ENCODE data around the gene FAM3A.
A peak's percentile ranks its signal among the peaks of the same experiment; 100 is the strongest.
"Not testable (repeated sequence)": the region's sequence is repeated elsewhere in the genome, so short reads cannot be mapped to it uniquely, and the experiment has no call there.

Gene FAM3A, protein sequence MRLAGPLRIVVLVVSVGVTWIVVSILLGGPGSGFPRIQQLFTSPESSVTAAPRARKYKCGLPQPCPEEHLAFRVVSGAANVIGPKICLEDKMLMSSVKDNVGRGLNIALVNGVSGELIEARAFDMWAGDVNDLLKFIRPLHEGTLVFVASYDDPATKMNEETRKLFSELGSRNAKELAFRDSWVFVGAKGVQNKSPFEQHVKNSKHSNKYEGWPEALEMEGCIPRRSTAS

DNA sequence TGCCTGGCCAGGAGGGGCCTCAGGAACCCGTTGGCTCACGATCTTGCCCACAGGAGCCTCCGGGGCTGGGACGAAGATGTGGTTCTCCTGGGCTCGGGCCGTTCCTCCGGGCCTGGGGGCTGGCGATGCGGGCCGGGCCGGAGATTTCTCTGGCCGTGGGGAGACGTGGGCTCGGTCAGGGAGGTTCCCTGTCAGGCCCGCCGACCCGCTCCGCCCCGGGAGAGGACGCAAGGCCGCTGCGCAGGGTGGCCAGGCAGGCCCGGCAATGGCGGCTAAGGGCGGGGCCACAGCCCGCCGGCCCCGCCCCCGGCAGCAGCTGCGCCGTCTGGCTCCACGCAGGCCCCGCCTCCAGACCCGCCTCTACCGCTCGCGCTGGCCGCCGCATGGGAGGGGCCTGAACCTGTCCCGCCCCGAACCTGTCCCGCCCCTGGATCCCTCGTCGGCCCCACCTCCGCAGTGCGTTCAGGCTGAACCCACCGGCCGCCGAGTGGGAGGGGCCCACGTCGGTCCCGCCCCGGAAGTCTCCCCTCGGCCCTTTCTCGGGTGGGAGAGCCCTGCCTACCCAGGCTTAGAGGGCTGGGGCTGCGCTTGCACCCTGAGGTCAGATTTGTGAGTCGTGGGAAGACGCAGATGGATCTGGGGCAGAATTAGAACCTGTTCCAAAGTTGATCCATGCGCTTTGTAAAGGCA is at the start of gene FAM3A:
FAM3A (minus strand) TSS at position 267 of the 690 bp plus-strand sequence. CDS start 460 bp downstream, outside the sequence.
- TF ChIP-seq, protein P1, sequence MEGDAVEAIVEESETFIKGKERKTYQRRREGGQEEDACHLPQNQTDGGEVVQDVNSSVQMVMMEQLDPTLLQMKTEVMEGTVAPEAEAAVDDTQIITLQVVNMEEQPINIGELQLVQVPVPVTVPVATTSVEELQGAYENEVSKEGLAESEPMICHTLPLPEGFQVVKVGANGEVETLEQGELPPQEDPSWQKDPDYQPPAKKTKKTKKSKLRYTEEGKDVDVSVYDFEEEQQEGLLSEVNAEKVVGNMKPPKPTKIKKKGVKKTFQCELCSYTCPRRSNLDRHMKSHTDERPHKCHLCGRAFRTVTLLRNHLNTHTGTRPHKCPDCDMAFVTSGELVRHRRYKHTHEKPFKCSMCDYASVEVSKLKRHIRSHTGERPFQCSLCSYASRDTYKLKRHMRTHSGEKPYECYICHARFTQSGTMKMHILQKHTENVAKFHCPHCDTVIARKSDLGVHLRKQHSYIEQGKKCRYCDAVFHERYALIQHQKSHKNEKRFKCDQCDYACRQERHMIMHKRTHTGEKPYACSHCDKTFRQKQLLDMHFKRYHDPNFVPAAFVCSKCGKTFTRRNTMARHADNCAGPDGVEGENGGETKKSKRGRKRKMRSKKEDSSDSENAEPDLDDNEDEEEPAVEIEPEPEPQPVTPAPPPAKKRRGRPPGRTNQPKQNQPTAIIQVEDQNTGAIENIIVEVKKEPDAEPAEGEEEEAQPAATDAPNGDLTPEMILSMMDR (IDR thresholded peaks at IDR 0.05; ENCODE audit: low read depth, low read length): no peak

DNA sequence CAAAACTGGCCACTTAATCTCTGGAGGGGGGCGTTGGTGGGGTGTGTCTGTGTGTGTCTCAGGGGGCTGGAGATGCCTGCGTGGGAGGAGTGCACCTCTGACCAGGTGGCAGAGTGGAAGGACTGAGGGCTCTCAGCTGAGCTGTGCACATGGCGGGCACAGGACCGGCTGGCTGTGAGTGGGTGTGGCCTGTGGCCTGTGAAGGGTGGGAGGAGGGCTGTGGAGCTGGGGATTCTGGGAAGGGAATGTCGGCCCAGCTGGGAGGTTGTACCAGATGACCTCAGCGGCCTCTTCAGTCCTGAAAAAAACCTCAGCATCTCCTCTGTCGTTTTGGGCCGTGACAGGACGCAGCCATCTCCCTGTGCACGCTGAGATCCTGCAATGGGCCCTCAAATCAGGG is 46.3 kb upstream of the FAM3A start:
- not testable (repeated sequence) for H3K4me3 ChIP-seq (replicated peaks in 1 of 2; ENCODE audit: low read depth in 2 of 2, low read length in 2 of 2); DNase-seq (ENCODE audit: low read depth in 2 of 2)

More for the DNA sequence above, at the start of gene FAM3A:
- H3K4me3 ChIP-seq (replicated peaks in 1 of 2; ENCODE audit: low read depth in 2 of 2, low read length in 2 of 2): peak within 1 kb of the TSS; percentile 60 to 66
- peak; percentile 86 to 94 for DNase-seq (ENCODE audit: low read depth in 2 of 2)

DNA sequence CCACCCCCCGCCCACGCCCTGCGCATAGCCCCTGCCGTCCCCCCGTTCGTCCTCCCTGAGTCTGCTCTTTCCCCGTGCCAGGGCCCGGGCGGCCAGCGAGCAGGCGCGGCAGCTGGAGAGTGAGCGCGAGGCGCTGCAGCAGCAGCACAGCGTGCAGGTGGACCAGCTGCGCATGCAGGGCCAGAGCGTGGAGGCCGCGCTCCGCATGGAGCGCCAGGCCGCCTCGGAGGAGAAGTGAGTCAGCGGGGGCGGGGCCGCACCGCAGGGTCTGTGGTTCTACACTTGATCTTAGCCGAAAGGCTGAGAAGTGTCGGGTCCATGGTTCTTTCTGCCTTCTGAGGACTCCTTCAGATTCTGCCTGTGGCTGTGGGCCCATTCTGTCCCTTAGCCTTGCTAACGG is 44.3 kb upstream of the FAM3A start:
- not testable (repeated sequence) for H3K4me3 ChIP-seq (replicated peaks in 1 of 2; ENCODE audit: low read depth in 2 of 2, low read length in 2 of 2); DNase-seq (ENCODE audit: low read depth in 2 of 2)

DNA sequence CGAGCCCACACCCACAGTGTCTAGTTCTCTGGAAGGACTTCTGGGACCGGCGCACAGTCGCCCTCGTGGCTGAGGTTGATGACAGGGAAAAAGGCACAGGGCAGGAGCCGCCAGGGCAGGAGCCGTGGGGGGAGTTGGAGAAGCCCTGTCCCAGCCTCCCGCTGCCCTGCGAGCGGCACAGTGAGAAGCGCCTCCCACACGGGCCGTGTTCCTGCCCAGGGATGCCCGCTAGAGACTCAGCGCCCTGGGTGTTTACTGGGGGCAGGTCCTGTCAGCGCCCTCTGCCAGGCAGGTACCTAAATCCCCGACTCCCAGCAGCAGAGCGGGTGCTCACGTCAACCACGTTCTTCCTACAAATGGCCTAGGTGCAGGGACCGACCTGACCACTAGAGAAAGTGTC is 42.9 kb upstream of the FAM3A start:
- H3K4me3 ChIP-seq (replicated peaks in 1 of 2; ENCODE audit: low read depth in 2 of 2, low read length in 2 of 2); DNase-seq (ENCODE audit: low read depth in 2 of 2): not testable (repeated sequence)

DNA sequence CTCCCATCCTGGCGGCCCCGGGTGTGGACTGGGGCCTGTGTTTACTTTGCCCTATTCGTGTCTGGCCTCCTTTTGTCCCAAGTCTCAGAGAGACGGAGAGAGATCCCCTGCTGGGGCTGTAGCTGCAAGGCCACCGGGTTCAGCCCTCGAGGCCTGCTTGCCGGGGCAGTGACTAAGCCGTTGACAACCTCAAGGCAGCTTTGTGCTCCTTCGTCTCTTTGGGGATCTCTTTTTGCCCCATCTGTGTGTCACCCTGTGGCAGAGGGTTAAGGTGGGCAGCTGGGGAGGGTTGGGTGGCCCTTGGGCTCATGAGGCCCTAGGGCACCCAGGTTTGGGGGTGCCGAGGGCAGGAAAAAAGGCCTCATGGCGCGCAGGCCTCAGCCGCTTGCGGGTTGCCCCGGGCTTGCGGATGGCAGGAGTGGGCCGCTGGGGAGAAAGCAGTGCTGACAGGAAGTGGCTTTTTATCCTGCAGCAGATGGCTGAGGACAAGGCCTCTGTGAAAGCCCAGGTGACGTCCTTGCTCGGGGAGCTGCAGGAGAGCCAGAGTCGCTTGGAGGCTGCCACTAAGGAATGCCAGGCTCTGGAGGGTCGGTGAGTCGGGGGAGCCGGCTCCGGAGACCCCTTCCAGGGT is 42.1 kb upstream of the FAM3A start:
- not testable (repeated sequence) for H3K4me3 ChIP-seq (replicated peaks in 1 of 2; ENCODE audit: low read depth in 2 of 2, low read length in 2 of 2); DNase-seq (ENCODE audit: low read depth in 2 of 2)

DNA sequence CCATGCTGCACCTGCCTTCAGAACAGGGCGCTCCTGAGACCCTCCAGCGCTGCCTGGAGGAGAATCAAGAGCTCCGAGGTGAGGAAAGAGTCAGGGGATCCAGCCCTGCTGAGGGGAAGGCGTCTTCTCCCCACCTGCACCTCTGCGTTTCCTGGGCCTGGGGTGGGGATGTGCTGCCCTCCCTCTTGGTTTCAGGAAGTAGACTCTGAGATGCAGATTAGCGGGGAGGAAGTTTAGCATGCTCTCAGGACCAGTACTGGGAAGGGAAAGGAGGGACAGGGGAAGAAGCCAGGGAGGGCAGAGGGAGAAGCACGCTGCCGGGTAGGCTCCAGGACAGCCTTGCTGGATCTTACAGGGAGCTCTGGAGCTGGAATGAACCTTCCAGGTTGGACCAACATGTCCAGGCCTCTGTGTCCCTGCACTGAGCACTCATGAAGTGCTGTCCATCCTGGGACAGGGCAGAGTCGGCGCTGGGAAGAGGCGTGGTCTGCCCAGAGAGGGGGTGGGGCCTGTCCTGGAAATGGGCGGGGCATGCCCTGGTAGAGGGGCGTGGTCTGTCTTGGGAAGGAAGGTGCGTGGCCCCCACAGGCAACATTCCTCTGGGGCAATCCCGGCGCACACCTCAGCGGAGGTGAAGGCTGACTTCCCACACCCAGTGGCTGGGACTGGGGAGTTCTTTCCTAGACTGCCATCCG is 36.2 kb upstream of the FAM3A start:
- DNase-seq (ENCODE audit: low read depth in 2 of 2); H3K4me3 ChIP-seq (replicated peaks in 1 of 2; ENCODE audit: low read depth in 2 of 2, low read length in 2 of 2): not testable (repeated sequence)

DNA sequence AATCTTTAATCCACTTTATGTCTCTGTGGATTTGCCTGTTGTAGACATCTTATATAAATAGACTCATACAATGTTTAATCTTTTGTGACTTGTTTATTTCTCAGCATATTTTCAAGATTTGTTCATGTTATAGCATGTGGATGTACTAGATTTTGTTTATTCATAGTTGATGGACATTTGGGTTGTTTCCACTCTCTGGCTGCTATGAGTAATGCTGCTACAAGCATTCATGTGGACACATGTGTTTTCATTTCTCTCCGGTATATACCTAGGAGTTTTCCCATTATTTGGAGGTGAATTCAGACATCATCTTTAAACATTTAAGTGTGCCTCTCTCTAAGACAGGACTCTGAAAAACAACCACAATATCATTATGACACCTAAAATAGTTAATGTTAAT is 33.7 kb upstream of the FAM3A start:
- TF ChIP-seq, protein P1 (IDR thresholded peaks at IDR 0.05; ENCODE audit: low read depth, low read length): no peak
- H3K4me3 ChIP-seq (replicated peaks in 1 of 2; ENCODE audit: low read depth in 2 of 2, low read length in 2 of 2): no peak overlapping the region
- DNase-seq (ENCODE audit: low read depth in 2 of 2): no peak

DNA sequence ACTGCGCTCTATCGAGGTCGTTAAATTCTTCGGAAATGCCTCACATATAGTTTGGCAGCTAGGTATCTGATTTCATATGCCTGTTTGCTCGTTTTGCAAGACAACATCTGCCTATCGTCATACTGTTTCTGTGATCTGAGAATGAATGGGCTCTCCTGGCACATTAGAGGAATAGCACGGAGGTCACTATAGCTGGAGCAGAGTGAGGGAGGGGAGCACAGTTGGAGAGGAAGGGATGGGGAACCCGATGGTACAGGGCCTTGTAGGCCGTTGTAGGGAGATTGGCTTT is 31.9 kb upstream of the FAM3A start:
- peak in 1 of 2 donors; percentile 47 for DNase-seq (ENCODE audit: low read depth in 2 of 2)
- H3K4me3 ChIP-seq (replicated peaks in 1 of 2; ENCODE audit: low read depth in 2 of 2, low read length in 2 of 2): peak overlapping the region; percentile 68 to 71
- TF ChIP-seq, protein P1 (IDR thresholded peaks at IDR 0.05; ENCODE audit: low read depth, low read length): no peak

DNA sequence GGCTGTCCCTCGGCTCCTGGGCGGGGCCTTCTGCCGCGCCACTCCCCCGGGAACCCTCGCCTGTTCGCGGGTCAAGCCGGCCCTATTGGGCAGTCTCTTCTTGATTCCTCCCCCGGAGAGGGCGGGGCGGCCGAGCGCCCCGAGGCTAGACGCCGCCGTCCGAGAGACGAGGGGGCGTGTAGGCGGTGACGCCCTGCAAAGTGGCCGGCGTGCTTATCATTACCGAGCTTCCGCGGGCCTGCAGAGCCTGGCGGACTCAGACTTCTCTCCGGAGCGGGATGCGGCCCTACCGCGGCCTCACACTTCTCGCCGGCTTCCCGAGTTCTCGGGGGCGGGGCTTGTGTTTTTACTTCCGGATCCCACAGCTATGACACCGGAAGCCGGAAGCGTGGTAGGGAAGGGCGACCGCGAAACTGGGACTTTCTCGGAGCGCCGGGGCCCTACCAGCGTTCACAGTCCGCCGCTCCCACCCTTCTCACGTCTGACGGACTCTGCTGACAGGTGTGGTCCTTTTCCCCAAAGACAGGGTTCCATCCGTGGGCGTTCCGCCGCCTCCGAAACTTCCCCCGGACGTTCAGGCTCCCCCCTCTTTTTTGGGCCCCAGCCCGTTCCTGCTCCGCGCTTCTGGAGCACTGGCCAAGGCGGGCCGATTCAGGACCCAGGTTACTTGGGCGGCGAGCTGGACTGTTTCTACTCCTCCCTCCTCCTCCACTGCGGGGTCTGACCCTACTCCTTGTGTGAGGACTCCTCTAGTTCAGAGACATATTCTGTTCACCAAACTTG is 31.4 kb upstream of the FAM3A start, which contains the start of gene IKBKG:
IKBKG (plus strand) TSS at position 376 of the 783 bp plus-strand sequence. CDS start 4,383 bp downstream, outside the sequence.
- TF ChIP-seq, protein P1 (IDR thresholded peaks at IDR 0.05; ENCODE audit: low read depth, low read length): no peak
- peak within 1 kb of the TSS; percentile 68 to 71 for H3K4me3 ChIP-seq (replicated peaks in 1 of 2; ENCODE audit: low read depth in 2 of 2, low read length in 2 of 2)
- DNase-seq (ENCODE audit: low read depth in 2 of 2): peak; percentile 91 to 94
